ENCODE results near the gene TRIM8.
A peak's percentile ranks its signal among the peaks of the same experiment; 100 is the strongest.

The TRIM8 gene

DNA sequence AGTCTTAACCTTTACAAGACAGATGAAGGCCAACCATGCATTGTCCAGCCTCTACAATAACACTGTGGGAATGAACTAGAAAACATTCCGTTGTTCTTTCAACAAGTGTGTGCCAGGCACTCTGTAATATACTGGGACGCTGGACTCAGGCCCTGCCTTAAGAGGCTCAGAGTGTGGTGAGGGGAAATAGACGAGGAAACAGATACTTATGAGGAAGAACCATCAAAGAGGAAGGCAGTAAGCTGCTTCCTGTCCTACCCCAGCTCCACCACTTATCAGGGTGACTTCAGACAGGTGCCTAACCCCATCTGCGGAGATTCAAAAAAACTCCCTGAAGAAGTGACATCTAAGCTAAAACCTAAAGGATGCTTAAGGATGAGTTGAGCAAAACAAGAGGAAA, 8.9 kb upstream of the TRIM8 start:
- no peaks in the 10 kb centered on the region for H3K27me3 ChIP-seq (ENCODE audit: insufficient read depth, poor library complexity, severe bottlenecking)
- peak in 1 of 2 experiments; percentile 75 for DNase-seq (ENCODE audit: low read depth in 1 of 2, low spot score in 1 of 2)
- peak; percentile 51; the same call in 1 of the 2 replicates for TF ChIP-seq POLR2AphosphoS5 (IDR thresholded peaks at IDR 0.05; ENCODE audit: low read depth)
- TF ChIP-seq SPI1 (IDR thresholded peaks at IDR 0.05; ENCODE audit: borderline replicate concordance, low read depth): peak; percentile 80; the same call in 1 of the 2 replicates
- TF ChIP-seq, protein P1, sequence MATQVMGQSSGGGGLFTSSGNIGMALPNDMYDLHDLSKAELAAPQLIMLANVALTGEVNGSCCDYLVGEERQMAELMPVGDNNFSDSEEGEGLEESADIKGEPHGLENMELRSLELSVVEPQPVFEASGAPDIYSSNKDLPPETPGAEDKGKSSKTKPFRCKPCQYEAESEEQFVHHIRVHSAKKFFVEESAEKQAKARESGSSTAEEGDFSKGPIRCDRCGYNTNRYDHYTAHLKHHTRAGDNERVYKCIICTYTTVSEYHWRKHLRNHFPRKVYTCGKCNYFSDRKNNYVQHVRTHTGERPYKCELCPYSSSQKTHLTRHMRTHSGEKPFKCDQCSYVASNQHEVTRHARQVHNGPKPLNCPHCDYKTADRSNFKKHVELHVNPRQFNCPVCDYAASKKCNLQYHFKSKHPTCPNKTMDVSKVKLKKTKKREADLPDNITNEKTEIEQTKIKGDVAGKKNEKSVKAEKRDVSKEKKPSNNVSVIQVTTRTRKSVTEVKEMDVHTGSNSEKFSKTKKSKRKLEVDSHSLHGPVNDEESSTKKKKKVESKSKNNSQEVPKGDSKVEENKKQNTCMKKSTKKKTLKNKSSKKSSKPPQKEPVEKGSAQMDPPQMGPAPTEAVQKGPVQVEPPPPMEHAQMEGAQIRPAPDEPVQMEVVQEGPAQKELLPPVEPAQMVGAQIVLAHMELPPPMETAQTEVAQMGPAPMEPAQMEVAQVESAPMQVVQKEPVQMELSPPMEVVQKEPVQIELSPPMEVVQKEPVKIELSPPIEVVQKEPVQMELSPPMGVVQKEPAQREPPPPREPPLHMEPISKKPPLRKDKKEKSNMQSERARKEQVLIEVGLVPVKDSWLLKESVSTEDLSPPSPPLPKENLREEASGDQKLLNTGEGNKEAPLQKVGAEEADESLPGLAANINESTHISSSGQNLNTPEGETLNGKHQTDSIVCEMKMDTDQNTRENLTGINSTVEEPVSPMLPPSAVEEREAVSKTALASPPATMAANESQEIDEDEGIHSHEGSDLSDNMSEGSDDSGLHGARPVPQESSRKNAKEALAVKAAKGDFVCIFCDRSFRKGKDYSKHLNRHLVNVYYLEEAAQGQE (IDR thresholded peaks at IDR 0.05; ENCODE audit: insufficient replicate concordance, low read depth): no peak
- H3K27ac ChIP-seq (replicated peaks): peak overlapping the region; percentile 86
- no peak overlapping the region for H3K4me3 ChIP-seq (replicated peaks; ENCODE audit: insufficient read depth, low read length)

DNA sequence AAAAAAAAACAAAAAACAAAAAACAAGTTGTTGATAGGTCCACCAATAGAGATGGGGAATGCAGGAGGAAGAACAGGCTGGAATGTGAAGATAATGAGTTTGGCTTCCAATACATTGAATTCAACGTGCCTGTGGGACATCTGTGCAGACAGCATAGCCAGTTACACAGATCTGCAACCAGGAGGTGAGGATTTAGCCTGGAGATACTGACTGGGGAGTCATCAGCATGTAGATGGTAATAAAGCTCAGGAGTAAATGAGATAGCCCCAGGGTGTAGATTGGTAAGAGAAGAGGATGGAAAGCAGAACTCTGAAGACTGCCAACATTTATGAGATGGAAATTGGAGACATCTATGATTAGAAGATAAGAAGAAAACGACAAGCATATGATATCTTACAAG, 4.7 kb upstream of the TRIM8 start:
- no peak for DNase-seq (ENCODE audit: low read depth in 1 of 2, low spot score in 1 of 2)
- Histone ChIP-seq H3K27me3 (ENCODE audit: insufficient read depth, poor library complexity, severe bottlenecking) (no peaks in the 10 kb centered on the region), H3K4me3 (replicated peaks; ENCODE audit: insufficient read depth, low read length) (no peak overlapping the region), H3K27ac (replicated peaks) (no peak overlapping the region)
- TF ChIP-seq POLR2AphosphoS5 (IDR thresholded peaks at IDR 0.05; ENCODE audit: low read depth) (no peak), SPI1 (IDR thresholded peaks at IDR 0.05; ENCODE audit: borderline replicate concordance, low read depth) (no peak), GABPA (IDR thresholded peaks at IDR 0.05; ENCODE audit: low read depth) (no peak)
- TF ChIP-seq, protein P2, sequence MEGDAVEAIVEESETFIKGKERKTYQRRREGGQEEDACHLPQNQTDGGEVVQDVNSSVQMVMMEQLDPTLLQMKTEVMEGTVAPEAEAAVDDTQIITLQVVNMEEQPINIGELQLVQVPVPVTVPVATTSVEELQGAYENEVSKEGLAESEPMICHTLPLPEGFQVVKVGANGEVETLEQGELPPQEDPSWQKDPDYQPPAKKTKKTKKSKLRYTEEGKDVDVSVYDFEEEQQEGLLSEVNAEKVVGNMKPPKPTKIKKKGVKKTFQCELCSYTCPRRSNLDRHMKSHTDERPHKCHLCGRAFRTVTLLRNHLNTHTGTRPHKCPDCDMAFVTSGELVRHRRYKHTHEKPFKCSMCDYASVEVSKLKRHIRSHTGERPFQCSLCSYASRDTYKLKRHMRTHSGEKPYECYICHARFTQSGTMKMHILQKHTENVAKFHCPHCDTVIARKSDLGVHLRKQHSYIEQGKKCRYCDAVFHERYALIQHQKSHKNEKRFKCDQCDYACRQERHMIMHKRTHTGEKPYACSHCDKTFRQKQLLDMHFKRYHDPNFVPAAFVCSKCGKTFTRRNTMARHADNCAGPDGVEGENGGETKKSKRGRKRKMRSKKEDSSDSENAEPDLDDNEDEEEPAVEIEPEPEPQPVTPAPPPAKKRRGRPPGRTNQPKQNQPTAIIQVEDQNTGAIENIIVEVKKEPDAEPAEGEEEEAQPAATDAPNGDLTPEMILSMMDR (IDR thresholded peaks at IDR 0.05; ENCODE audit: insufficient read depth, low read length): no peak
- TF ChIP-seq, protein P1 (IDR thresholded peaks at IDR 0.05; ENCODE audit: insufficient replicate concordance, low read depth): no peak

DNA sequence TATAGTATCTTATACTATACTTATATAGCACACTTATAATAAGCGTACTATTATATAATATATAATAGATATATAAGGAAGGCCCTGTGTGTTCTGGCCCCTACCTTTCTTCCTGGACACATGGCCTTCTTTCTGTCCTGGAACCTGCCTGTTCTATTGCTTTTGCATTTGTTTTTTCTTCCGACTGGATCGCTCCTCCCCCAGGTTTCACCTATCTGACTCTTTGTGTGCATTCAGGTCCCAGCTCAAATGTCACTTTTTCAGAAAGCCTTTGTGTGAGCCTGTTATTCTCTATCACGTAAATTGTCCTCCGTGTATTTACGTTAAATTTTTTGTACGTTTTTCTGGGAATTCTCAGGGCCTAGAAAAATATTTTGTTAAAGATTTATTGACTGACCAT, 2.9 kb upstream of the TRIM8 start:
- H3K4me3 ChIP-seq (replicated peaks; ENCODE audit: insufficient read depth, low read length): no peak overlapping the region; the same call in 1 of the 2 replicates
- no peaks in the 10 kb centered on the region for H3K27me3 ChIP-seq (ENCODE audit: insufficient read depth, poor library complexity, severe bottlenecking)
- peak overlapping the region; percentile 98 for H3K27ac ChIP-seq (replicated peaks)
- no peak for DNase-seq (ENCODE audit: low read depth in 1 of 2, low spot score in 1 of 2)
- TF ChIP-seq POLR2AphosphoS5 (IDR thresholded peaks at IDR 0.05; ENCODE audit: low read depth): no peak
- TF ChIP-seq GABPA (IDR thresholded peaks at IDR 0.05; ENCODE audit: low read depth): no peak
- TF ChIP-seq SPI1 (IDR thresholded peaks at IDR 0.05; ENCODE audit: borderline replicate concordance, low read depth): no peak
- TF ChIP-seq, protein P1 (IDR thresholded peaks at IDR 0.05; ENCODE audit: insufficient replicate concordance, low read depth): no peak

DNA sequence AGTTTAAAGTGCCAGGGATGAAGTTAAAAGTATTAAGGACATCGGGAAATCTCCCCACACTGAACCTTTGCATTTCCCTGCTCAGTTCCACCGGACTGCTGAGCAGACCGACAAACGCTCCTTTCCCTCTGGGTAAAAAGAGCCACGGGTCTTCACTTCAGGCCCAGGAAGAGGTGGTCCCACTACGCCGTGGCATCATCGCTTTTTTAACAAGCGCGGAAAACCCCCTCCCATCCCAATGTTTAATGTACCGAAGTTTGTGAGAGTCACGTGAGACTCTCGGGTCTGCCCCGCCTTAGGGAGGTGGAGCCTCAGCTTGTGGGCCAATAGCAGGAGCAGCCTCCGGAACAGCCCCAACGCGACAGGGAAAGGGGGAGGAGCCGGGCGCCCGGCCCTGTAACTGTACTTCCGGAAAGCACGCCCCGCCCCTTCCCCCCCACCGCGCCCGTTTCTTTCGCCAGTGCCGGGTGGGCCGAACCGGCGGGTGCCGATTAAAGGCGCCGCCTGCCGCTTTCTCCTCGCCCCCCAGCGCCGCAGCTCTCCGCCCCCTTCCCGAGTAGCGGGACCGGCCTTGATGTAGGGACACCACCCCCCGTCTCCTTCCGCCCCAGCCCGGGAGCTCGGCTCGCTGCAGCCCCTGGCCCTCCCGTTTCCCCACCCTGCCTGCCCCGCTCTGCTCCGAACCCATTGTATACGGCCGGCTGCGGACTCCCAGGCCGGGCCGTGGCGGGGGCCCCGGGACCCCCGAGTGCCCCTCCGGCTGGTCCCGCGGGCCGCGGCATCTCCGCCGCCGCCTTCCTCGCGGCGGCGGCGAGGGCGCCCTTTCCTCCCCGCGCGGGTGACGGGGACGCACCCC, 2.2 kb upstream of the TRIM8 start:
- peak overlapping the region; percentile 98 for H3K27ac ChIP-seq (replicated peaks)
- TF ChIP-seq, protein P1 (IDR thresholded peaks at IDR 0.05; ENCODE audit: insufficient replicate concordance, low read depth): no peak
- peak; percentile 38; the same call in 1 of the 2 replicates for TF ChIP-seq POLR2AphosphoS5 (IDR thresholded peaks at IDR 0.05; ENCODE audit: low read depth)
- TF ChIP-seq, protein P2 (IDR thresholded peaks at IDR 0.05; ENCODE audit: insufficient read depth, low read length): no peak
- peak; percentile 94 to 99 for DNase-seq (ENCODE audit: low read depth in 1 of 2, low spot score in 1 of 2)
- no peaks in the 10 kb centered on the region for H3K27me3 ChIP-seq (ENCODE audit: insufficient read depth, poor library complexity, severe bottlenecking)
- peak overlapping the region; percentile 58 for H3K4me3 ChIP-seq (replicated peaks; ENCODE audit: insufficient read depth, low read length)

Data from HL-60 (cell line).